Measurements from ENCODE around the gene PTF1A.

The PTF1A gene

DNA sequence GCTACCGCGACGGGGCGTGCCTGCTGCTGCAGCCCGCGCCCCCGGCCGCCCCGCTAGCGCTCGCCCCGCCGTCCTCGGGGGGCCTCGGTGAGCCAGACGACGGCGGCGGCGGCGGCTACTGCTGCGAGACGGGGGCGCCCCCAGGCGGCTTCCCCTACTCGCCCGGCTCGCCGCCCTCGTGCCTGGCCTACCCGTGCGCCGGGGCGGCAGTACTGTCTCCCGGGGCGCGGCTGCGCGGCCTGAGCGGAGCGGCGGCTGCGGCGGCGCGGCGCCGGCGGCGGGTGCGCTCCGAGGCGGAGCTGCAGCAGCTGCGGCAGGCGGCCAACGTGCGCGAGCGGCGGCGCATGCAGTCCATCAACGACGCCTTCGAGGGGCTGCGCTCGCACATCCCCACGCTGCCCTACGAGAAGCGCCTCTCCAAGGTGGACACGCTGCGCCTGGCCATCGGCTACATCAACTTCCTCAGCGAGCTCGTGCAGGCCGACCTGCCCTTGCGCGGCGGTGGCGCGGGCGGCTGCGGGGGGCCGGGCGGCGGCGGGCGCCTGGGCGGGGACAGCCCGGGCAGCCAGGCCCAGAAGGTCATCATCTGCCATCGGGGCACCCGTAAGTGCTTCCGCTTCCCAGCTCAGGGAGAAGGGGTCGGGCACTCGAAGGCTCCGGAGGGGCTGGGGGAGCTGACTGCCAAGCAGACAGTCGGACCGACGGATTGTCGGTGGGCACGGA lies 761 bp downstream of the PTF1A start:
- no peaks in the 10 kb centered on the region for H3K9me2 ChIP-seq (replicated peaks; ENCODE audit: low read depth, low read length)
- H3K27me3 ChIP-seq (ENCODE audit: insufficient read depth, low read length, poor library complexity, severe bottlenecking) = no peaks in the 10 kb centered on the region
- H3F3A ChIP-seq (ENCODE audit: low read depth) = no peaks in the 10 kb centered on the region
- H3K4me1 ChIP-seq (ENCODE audit: insufficient read depth, low read length, poor library complexity, severe bottlenecking) = no peaks in the 10 kb centered on the region
- H3K79me2 ChIP-seq (ENCODE audit: insufficient read depth, low read length) = no peaks in the 10 kb centered on the region
- no peaks in the 10 kb centered on the region for H4K20me1 ChIP-seq (ENCODE audit: insufficient read depth, low read length, poor library complexity, severe bottlenecking)
- no peak overlapping the region for H3K4me2 ChIP-seq (ENCODE audit: low read depth, low read length, poor library complexity, severe bottlenecking)
- no peaks in the 10 kb centered on the region for H3K36me3 ChIP-seq (ENCODE audit: insufficient read depth, low read length)
- no peak overlapping the region for H3K9ac ChIP-seq (ENCODE audit: low read depth, low read length, poor library complexity, severe bottlenecking)
- TF ChIP-seq, protein P1, sequence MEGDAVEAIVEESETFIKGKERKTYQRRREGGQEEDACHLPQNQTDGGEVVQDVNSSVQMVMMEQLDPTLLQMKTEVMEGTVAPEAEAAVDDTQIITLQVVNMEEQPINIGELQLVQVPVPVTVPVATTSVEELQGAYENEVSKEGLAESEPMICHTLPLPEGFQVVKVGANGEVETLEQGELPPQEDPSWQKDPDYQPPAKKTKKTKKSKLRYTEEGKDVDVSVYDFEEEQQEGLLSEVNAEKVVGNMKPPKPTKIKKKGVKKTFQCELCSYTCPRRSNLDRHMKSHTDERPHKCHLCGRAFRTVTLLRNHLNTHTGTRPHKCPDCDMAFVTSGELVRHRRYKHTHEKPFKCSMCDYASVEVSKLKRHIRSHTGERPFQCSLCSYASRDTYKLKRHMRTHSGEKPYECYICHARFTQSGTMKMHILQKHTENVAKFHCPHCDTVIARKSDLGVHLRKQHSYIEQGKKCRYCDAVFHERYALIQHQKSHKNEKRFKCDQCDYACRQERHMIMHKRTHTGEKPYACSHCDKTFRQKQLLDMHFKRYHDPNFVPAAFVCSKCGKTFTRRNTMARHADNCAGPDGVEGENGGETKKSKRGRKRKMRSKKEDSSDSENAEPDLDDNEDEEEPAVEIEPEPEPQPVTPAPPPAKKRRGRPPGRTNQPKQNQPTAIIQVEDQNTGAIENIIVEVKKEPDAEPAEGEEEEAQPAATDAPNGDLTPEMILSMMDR (conservative IDR thresholded peaks at IDR 0.05; ENCODE audit: low read length) = no peak
- TF ChIP-seq EZH2phosphoT487 (IDR thresholded peaks at IDR 0.05; ENCODE audit: borderline replicate concordance) = no peak
- H2AFZ ChIP-seq (ENCODE audit: low read length) = no peak overlapping the region
- H3K4me3 ChIP-seq (ENCODE audit: low read length, poor library complexity, severe bottlenecking) = no peak overlapping the region
- no peaks in the 10 kb centered on the region for H3K9me3 ChIP-seq (ENCODE audit: insufficient read depth, low read depth, low read length)

GRCh38 chr10:23193435-23194074 lies 1.4 kb downstream of the PTF1A start:
- Histone ChIP-seq H3K36me3 (ENCODE audit: insufficient read depth, low read length) (no peaks in the 10 kb centered on the region), H3K9me3 (ENCODE audit: insufficient read depth, low read depth, low read length) (no peaks in the 10 kb centered on the region), H3F3A (ENCODE audit: low read depth) (no peaks in the 10 kb centered on the region), H3K4me1 (ENCODE audit: insufficient read depth, low read length, poor library complexity, severe bottlenecking) (no peaks in the 10 kb centered on the region), H3K27me3 (ENCODE audit: insufficient read depth, low read length, poor library complexity, severe bottlenecking) (no peaks in the 10 kb centered on the region), H3K4me3 (ENCODE audit: low read length, poor library complexity, severe bottlenecking) (no peak overlapping the region), H2AFZ (ENCODE audit: low read length) (no peak overlapping the region), H4K20me1 (ENCODE audit: insufficient read depth, low read length, poor library complexity, severe bottlenecking) (no peaks in the 10 kb centered on the region), H3K9ac (ENCODE audit: low read depth, low read length, poor library complexity, severe bottlenecking) (no peak overlapping the region), H3K4me2 (ENCODE audit: low read depth, low read length, poor library complexity, severe bottlenecking) (no peak overlapping the region), H3K79me2 (ENCODE audit: insufficient read depth, low read length) (no peaks in the 10 kb centered on the region), H3K9me2 (replicated peaks; ENCODE audit: low read depth, low read length) (no peaks in the 10 kb centered on the region)
- TF ChIP-seq, protein P1 (conservative IDR thresholded peaks at IDR 0.05; ENCODE audit: low read length) = no peak
- no peak for TF ChIP-seq EZH2phosphoT487 (IDR thresholded peaks at IDR 0.05; ENCODE audit: borderline replicate concordance)

GRCh38 chr10:23194471-23194965 lies 2.4 kb downstream of the PTF1A start:
- Histone ChIP-seq H3K4me2 (ENCODE audit: low read depth, low read length, poor library complexity, severe bottlenecking) (no peak overlapping the region), H2AFZ (ENCODE audit: low read length) (no peak overlapping the region), H3K4me3 (ENCODE audit: low read length, poor library complexity, severe bottlenecking) (no peak overlapping the region), H3K4me1 (ENCODE audit: insufficient read depth, low read length, poor library complexity, severe bottlenecking) (peaks cover under 1% of the 10 kb centered on the region), H3K9ac (ENCODE audit: low read depth, low read length, poor library complexity, severe bottlenecking) (no peak overlapping the region), H3K9me3 (ENCODE audit: insufficient read depth, low read depth, low read length) (no peaks in the 10 kb centered on the region), H3K79me2 (ENCODE audit: insufficient read depth, low read length) (no peaks in the 10 kb centered on the region), H3F3A (ENCODE audit: low read depth) (no peaks in the 10 kb centered on the region), H4K20me1 (ENCODE audit: insufficient read depth, low read length, poor library complexity, severe bottlenecking) (no peaks in the 10 kb centered on the region), H3K9me2 (replicated peaks; ENCODE audit: low read depth, low read length) (no peaks in the 10 kb centered on the region), H3K27me3 (ENCODE audit: insufficient read depth, low read length, poor library complexity, severe bottlenecking) (no peaks in the 10 kb centered on the region), H3K36me3 (ENCODE audit: insufficient read depth, low read length) (no peaks in the 10 kb centered on the region)
- TF ChIP-seq, protein P1 (conservative IDR thresholded peaks at IDR 0.05; ENCODE audit: low read length) = no peak
- no peak for TF ChIP-seq EZH2phosphoT487 (IDR thresholded peaks at IDR 0.05; ENCODE audit: borderline replicate concordance)
